ENCODE results near the gene NUTM1.
"Not testable (repeated sequence)": the region's sequence is repeated elsewhere in the genome, so short reads cannot be mapped to it uniquely, and the experiment has no call there.

The NUTM1 gene

DNA sequence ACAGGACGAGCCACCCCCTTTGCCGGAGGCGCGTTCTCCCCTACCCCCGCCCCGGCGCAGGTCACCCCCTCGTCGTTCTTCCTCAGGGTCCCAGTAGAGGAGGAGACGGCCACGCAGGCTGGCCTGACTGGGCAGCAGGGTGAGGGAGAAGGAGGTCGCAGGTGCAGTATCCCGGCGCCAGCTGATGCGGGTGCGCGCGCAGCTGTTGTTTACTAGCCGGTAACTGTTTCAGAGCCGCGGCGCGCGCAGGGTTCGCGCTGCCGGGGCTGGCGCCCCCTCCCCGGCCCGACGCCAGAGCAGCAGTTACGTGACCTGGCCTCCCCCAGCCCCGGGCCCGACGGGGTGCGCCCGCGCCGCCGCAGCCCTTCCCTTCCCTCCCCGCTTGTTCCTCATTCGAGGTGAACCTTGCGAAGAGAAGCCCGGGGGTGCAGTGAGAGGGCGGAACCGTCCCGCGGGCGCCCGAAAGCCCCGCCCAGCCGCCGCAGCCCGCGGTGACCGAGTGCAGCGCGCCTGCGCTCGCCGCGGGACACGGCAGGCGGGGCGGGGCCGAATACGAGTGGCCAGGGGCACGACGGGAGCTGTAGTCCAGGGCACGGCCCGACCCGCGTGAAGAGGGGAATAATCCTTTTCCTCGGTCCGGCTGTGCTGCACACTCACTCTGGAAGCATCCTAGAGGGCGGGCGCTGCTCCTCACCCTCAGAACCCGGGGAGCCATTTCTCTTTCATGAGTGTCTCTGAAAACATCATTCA is 5.4 kb upstream of the NUTM1 start, which contains the start of gene SLC12A6:
Gene SLC12A6 (minus strand): TSS at position 225 of the 750 bp plus-strand sequence. CDS start 1,101 bp downstream, outside the sequence.
- peak; percentile 93 for DNase-seq

DNA sequence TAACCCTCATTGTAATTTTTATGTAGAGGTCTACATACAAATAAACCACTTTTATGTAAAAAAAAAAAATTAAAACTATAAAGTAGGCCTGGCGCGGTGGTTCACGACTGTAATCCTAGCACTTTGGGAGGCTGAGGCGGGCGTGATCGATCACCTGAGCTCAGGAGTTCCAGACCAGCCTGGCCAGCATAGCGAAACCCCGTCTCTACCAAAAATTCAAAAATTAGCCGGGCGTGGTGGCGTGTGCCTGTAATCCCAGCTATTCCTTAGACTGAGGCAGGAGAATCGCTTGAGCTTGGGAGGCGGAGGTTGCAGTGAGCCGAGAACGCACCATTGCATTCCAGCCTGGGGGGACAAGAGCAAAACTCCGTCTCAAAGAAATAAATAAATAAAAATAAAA is 4.8 kb upstream of the NUTM1 start:
- no peak for DNase-seq

DNA sequence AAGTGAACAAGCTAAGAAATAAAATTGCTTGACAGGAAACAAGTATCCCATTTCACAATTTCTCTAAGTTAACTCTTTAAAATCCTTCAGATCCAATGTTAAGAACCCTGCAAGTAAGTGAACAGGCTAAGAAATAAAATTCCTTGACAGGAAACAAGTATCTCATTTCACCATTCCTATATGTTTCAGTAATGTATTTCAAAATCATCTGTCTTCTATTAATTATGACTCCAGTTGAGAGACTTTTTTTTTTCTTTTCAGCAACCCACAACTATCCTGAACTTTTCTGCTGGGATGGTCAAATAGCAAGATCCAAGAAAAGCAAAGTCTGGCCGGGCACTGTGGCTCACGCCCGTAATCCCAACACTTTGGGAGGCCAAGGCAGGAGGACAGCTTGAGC is 3.2 kb upstream of the NUTM1 start:
- no peak for DNase-seq

DNA sequence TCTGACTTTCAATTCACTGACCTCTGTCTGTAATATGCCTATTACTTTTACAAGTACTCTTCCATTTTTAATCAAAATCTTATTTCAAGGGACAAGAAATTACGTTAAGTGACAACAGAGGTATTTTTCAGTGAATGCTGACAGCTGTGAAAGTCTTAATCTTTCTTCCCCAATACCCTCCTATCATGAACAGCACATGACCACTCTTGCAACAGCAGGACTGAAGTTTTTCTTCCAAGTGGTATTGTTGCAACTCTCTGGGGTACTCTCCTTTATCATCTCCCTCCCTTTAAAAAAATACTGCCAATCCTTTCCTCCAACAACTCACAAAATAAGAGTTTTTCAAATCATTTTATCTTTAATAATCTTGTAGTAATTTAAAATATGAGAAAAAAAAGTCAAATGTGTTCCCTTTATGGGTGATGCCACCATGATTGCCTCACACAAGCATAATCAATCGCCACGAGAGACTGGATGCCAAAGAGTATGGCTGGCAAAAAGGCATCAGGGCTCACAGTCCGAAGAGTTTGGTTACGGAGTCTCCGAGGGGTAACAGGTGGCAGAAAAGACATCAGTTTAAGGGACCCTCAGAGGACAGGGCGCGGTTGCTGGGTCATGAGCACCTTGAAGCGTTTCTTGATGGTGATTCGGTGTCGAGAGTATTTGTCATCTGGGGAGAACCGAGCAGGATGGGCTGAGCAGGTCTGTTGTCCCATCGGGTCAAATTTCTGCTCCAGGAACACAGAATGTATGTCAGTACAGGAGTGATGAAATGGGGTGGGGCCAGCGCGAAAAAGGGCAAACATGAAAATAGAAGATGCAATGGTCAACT is 1.5 kb upstream of the NUTM1 start:
- no peak for DNase-seq

DNA sequence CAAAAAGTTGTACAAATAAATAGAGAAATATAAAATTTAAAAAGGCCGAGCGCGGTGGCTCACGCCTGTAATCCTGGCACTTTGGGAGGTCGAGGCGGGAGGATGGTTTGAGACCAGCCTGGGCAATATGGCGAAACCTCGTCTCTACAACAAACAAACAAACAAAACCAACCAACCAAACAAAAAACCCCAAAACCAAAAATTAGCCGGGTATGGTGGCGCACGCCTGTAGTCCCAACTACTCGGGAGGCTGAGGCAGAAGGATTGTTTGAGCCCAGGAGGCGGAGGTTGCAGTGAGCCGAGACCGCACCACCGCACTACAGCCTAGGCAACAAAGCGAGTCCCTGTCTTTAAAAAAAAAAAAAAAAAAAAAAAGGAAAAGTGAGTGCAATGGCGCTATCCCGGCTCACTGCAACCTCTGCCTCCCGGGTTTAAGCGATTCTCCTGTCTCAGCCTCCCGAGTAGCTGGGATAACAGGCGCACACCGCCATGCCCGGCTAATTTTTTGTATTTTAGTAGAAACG is 840 bp upstream of the NUTM1 start:
- DNase-seq, result not testable (repeated sequence)

DNA sequence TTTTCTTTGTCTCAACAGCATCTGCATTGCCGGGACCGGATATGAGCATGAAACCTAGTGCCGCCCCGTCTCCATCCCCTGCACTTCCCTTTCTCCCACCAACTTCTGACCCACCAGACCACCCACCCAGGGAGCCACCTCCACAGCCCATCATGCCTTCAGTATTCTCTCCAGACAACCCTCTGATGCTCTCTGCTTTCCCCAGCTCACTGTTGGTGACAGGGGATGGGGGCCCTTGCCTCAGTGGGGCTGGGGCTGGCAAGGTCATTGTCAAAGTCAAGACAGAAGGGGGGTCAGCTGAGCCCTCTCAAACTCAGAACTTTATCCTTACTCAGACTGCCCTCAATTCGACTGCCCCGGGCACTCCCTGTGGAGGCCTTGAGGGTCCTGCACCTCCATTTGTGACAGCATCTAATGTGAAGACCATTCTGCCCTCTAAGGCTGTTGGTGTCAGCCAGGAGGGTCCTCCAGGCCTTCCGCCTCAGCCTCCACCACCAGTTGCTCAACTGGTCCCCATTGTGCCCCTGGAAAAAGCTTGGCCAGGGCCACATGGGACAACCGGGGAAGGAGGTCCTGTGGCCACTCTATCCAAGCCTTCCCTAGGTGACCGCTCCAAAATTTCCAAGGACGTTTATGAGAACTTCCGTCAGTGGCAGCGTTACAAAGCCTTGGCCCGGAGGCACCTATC is 5.0 kb downstream of the NUTM1 start:
- DNase-seq, result no peak

DNA sequence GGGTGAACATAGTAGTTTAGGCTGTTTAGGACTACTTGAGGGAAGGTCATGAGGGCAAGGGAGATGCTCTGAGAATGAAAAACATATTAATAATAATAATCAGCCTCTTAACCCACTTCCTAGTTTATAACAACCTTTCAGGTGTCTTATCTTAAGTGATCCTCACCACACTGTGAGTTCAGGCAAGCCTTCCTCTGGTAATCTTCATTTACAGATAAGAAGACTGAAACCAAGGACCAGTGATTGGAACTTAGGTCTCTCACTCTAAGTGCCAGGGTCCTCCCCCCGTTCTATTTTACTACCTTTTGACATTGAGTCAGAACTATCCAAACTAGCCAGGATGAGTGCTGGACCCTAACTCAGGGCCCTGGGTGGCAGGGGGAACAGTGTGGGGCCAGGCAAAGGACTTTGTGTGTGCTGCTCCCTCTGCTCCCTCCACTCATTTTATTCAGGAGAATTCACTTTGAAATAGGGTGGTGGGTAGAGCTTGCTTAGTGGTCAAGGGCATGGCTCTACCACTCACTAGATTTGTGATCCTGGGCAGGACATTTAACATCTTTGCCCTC is 5.7 kb downstream of the NUTM1 start:
- no peak for DNase-seq

DNA sequence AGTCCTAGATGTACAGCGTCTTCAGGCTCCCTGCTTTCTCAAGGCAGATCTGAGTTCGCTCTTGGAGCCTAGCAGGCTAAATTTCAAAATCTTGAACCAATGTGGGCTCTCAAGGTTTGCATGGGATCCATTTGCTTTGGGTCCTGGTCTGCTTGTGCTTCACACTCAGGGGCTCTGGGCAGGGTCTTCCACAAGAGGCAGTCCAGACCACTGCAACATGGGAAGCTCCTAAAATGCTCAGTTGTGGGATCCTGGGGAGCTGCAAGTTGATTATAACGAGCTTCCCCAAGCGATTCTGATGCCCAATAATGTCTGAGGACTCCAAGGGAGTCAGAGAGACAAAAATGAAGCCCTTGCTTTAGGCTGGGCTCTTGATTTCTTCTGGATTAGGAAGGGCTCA is 6.7 kb downstream of the NUTM1 start:
- DNase-seq, result no peak

DNA sequence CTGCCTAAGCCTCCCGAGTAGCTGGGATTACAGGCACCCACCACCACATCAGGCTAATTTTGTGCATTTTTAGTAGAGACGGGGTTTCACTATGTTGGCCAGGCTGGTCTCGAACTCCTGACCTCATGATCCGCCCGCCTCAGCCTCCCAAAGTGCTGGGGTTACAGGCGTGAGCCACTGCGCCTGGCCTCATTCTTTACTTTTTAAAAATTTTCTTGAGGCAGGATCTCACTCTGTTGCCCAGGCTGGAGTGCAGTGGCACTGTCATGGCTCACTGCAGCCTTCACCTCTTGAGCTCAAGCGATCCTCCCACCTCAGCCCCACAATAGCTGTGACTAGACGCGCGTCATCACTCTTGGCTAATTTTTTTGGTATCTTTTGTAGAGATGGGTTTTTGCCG is 9.9 kb downstream of the NUTM1 start:
- DNase-seq, result not testable (repeated sequence)

DNA sequence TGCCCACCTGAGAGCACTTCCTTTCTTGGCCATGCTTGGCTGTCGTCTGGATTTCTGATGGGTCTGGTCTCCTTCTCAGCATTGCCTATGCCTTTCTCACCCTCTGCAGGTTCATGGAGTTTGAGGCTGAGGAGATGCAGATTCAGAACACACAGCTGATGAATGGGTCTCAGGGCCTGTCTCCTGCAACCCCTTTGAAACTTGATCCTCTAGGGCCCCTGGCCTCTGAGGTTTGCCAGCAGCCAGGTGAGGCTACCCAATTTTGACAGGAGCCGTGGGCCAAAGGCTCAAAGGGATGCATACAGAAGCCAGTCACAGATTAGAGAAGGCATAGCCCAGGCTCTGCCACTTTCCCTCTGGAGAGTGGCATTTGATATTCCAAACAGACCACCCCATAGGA is 10.5 kb downstream of the NUTM1 start:
- DNase-seq, result no peak

DNA sequence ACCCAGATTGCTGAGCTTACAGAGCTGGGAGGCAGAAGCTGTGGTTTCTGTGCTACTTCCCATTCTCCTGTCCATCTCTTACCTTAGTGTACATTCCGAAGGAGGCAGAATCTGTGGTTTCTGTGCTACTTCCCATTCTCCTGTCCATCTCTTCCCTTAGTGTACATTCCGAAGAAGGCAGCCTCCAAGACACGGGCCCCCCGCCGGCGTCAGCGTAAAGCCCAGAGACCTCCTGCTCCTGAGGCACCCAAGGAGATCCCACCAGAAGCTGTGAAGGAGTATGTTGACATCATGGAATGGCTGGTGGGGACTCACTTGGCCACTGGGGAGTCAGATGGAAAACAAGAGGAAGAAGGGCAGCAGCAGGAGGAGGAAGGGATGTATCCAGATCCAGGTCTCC is 11.2 kb downstream of the NUTM1 start:
- DNase-seq, result no peak

DNA sequence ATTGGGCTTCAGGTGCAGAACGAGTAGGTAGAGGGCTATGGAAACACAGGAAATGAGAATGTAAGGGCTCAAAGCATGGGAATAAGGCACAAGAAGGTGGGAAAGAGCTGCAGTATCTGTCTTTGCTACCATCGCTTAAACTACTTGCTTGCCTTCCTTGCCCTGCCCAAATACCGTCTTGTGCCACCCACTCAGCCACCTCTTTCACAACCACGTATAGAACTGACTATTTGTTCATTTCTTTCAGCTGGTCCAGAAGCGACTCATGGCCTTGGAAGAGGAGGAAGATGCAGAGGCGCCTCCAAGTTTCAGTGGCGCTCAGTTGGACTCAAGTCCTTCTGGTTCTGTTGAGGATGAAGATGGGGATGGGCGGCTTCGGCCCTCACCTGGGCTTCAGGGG is 12.1 kb downstream of the NUTM1 start:
- DNase-seq, result no peak

DNA sequence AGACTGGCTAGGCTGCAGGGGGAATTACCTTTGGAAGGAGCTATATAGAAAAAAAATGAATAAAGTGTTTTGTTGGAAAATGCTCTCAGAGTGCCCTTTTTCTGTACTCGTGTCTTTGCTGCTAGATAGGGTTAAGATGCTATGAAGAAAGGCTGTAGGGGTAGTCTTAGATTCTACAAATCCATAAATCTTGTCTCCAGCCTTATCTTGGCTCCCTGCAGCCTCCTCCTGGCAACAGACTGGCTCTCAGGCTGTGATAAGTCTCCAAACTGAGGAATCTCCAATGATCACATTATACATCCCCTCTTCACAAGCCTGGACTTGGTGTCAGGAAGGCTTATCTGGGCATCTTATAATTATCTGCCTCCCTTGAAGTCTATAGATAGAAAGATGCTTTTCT is 14.5 kb downstream of the NUTM1 start:
- no peak for DNase-seq

DNA sequence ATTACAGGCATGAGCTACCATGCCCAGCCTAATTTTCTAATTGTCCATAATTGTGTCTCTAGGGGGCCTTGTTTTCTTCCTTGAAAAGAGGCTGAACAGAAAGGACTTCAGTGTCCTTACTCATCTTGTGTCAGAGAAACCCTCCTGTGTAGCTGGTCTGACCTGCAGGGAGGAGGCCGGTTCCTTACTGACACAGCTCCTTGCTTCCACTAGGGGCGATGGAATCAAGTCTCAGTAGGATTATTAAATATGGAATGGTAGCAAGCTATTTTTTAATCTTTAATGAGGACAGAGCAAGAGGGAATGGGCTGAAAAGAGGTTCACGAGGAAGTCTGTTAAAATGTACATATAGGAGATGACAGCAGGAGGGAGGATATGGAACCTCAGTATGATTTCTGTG is 15.3 kb downstream of the NUTM1 start:
- no peak for DNase-seq

DNA sequence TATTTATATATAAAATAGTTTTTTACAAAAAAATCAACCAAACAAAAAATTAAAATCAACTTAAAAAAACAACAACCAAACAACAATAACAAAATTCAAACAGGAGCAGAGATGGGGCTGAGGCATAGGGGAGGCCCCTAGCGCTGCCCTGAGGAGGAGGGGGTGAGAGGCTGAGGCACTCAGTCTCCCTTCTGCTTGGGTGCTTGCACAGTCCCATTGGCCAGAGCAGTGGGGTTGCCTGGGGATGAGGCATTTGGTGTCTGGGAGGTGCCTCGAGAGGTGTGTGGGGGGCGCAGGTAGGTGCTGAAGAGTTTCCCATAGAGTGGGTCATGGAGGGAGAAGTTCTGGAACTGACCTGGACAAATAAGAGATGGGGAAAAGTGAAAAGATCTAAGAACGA is 15.8 kb downstream of the NUTM1 start:
- no peak for DNase-seq

DNA sequence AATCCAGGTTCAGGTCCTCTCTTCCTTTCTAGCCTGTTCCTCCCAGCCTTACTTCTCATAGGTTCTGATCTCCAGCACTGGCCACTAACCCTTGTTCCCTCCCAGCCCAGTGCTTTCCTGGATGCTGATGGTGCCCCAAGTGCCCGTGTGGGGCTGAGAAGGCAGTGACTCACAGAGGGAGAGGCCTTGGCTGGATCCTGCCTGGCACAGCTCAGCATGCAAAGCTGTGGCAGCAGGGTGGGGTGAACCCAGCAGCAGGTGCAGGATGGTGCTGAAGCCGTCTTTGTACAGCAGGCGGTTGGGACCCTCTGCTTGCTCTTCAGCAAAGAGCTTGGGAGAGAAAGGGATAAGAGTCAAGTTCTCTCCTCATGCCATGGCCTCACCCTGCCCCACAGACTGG is 16.3 kb downstream of the NUTM1 start:
- DNase-seq, result no peak

DNA sequence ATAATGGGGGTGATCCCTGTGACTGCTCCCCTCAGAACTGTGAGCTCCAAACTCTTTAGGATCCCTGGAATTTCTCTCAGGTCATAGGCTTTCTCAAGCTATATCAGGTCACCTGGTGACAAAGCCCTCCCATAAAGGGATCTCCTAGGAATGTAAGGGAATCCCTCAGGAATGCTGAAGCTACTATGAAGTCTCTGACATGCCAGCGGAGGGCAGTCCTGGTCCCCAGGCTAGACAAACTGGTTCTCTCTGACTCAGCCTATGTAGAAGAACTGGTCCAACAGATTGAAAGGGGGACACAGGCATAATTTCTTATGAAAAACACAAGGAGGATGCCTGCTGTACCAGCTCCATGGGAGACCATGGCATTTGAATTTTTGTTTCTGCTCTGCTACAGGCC is 17.2 kb downstream of the NUTM1 start:
- no peak for DNase-seq

DNA sequence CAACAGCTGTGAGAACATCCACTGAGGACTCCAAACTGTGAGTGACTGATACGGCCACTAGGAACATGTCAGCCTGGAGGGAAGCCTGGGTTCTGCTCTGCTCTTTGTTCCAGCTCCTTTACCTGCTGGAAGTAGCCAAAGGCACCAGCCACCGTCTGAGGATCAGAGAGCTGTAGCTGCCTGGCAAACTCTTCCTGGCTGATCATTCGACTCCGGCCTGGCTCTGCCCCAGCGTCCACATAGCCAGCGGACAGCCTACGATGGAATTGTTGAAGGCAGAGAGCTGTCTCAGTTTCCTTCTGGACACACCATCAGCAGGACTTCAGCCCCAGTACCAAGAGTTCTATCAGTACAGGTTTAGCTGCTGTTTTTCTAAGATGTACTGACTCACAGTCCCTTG is 18.2 kb downstream of the NUTM1 start:
- no peak for DNase-seq

DNA sequence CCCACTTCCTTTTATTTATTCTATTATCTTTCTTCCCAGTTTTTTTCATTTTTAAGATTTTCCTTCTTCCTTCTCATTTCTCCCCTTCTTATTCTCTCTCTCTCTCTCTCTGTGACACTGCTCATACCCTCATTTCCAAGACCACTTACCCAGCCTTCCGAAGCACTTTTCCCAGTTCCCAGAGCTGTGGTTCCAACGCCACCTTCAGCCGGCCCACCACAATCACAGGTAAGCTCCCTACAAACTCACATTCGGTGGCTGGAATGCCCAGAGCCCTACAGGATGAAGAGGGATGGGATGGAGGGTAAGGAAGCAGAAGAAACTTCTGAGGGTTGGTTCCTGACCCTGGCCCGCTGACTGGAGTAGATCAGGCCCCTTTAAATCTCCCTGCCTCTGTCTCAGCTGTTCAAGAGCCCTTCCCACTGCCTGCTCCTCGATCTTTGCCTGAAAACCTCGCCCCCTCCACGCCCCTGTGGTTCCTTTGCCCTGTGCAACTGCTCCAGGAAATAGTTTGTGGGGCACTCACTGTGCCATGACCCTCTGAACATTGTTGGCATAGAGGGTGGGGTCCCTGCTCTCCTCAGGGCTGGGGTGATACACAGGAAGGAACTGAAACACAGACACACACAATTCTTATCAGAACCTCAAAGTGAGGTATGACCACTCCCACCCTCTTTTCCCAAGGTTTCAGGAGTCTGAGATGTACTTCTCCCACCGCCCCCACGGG is 19.1 kb downstream of the NUTM1 start:
- no peak for DNase-seq

DNA sequence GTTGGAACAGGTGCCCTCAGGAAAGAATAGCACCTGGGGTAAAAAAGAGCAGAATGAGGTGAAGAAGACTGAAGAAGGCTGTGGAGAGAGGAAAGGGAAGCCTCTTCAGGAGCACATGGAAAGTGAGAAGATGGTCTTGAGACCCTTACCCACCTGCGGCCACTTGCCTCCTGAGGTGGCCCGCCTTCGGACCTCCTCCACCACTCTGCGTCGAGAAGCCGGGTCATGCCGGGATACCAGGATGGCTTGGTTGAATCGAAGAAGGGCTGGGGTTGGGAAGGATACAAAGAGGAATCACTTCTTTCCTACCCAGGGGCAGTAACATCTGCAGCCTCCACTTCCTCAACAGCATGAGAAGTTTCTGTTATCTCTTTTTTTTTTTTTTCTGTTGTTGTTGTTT is 20.9 kb downstream of the NUTM1 start:
- no peak for DNase-seq

DNA sequence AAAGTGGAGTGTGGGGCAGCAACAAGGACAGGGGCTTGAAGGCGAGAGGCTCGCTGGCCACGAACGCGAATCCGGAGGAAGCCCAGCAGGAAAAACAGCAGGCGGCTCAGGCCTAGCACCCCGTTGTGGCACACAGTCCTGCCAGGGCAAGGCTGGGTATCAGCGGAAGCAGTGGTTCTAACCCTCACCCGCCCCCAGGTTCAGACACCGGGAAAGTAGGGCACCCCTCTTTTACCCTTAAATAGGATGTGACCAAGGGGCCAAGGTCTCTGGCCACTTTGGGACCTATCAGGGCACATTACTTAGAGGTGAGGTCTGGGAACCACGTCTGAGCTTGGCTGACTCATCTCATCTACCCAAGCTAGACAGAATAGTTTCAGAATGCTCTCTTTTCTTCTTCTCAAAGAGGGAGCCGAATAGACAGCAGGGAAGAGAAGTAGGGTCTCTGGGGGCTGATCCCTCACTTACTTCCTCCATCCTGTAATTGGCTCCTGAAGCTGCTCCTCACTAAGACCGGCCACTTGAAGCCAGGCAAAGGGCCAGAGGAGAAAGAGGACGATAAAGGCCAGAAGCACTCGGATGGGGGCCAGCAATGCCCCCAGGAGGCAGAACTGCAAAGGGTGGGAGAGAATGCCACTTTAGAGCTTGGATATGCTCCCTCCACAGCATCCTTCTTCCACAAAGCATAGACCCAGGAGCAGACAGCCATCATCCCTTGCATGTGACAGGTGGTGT is 22.1 kb downstream of the NUTM1 start:
- no peak for DNase-seq

DNA sequence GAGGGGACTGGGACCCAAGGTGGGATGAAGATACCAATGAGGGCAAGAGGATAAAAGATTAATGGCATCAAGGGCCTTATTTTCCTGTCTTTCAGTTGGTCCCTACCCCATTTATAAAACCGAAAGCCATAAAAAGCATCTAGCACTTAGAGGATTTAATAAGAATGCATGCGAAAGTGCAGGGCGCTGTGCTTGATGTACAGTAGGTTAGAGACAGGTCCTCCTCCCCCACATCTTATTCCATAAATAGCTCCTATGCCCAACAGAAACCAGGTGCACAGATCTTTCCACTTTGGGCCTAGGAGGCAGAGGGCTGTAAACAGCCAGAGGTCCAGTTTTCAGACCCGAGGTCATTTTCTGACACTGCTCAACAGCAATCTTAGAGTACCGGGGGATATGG is 22.7 kb downstream of the NUTM1 start:
- DNase-seq, result no peak

Measured in CD4-positive, alpha-beta T cell treated with Interferon gamma for 1 hour (primary cell).